ENCODE data around the gene PROC.

PROC gene

GRCh38 chr2:127419448-127420038 lies 1.3 kb downstream of the PROC start:
- Histone ChIP-seq H3K36me3 (replicated peaks in 1 of 2; ENCODE audit: control insufficient read depth in 2 of 2, insufficient read depth in 2 of 2, low read length in 2 of 2) (no peaks in the 10 kb centered on the region), H3K4me1 (ENCODE audit: control insufficient read depth in 2 of 2, insufficient read depth in 1 of 2, low read depth in 1 of 2, low read length in 2 of 2) (peaks cover 0 to 6% of the 10 kb centered on the region in 2 donors), H2AFZ (ENCODE audit: low read length) (no peak overlapping the region), H2BK120ac (ENCODE audit: low read depth, low read length) (peak overlapping the region; percentile 63), H3K27me3 (ENCODE audit: control insufficient read depth in 3 of 3, insufficient read depth in 3 of 3, low read depth in 1 of 3, low read length in 3 of 3) (peaks cover 9 to 97% (median 38%) of the 10 kb centered on the region in 3 experiments), H3K9ac (ENCODE audit: low read depth, low read length, poor library complexity) (peak overlapping the region; percentile 31), H4K8ac (ENCODE audit: low read depth, low read length) (no peak overlapping the region), H2BK15ac (ENCODE audit: low read length) (no peak overlapping the region), H3K79me1 (ENCODE audit: low read depth, low read length) (no peaks in the 10 kb centered on the region), H2AK5ac (ENCODE audit: low read depth, low read length) (peak overlapping the region; percentile 76), H2BK12ac (ENCODE audit: low read length) (no peak overlapping the region), H3K9me3 (replicated peaks in 1 of 2; ENCODE audit: control insufficient read depth in 2 of 2, insufficient read depth in 1 of 2, low read depth in 1 of 2, low read length in 2 of 2) (no peaks in the 10 kb centered on the region), H3K18ac (ENCODE audit: low read length) (peak overlapping the region; percentile 81), H3K4ac (ENCODE audit: low read length) (no peak overlapping the region), H3K27ac (replicated peaks; ENCODE audit: low read length) (no peak overlapping the region), H3K23ac (ENCODE audit: low read depth, low read length, poor library complexity) (peak overlapping the region; percentile 57), H4K91ac (ENCODE audit: low read depth, low read length, poor library complexity) (no peak overlapping the region), H3K14ac (ENCODE audit: low read length) (no peak overlapping the region), H3K4me2 (ENCODE audit: insufficient read depth, low read length, poor library complexity, severe bottlenecking) (no peak overlapping the region), H2BK5ac (ENCODE audit: low read length) (peak overlapping the region; percentile 68), H3K4me3 (ENCODE audit: low read length in 2 of 2) (no peak overlapping the region)
- DNase-seq (ENCODE audit: low spot score): no peak
- WGBS, 2 donors (ENCODE audit: extremely low coverage in 2 of 2, insufficient read length in 2 of 2, insufficient replicate concordance in 1 of 2): no CpG with 5 or more reads among the region's 15 CpGs

- no peak for DNase-seq (ENCODE audit: low spot score)
- Histone ChIP-seq H2AFZ (ENCODE audit: low read length) (no peak overlapping the region), H3K4me3 (ENCODE audit: low read length in 2 of 2) (no peak overlapping the region), H4K8ac (ENCODE audit: low read depth, low read length) (no peak overlapping the region), H3K18ac (ENCODE audit: low read length) (no peak overlapping the region), H3K27me3 (ENCODE audit: control insufficient read depth in 3 of 3, insufficient read depth in 3 of 3, low read depth in 1 of 3, low read length in 3 of 3) (peaks cover 9 to 97% (median 38%) of the 10 kb centered on the region in 3 experiments), H4K91ac (ENCODE audit: low read depth, low read length, poor library complexity) (no peak overlapping the region), H3K4ac (ENCODE audit: low read length) (no peak overlapping the region), H2AK5ac (ENCODE audit: low read depth, low read length) (peak overlapping the region; percentile 76), H3K14ac (ENCODE audit: low read length) (no peak overlapping the region), H2BK5ac (ENCODE audit: low read length) (peak overlapping the region; percentile 68), H3K9ac (ENCODE audit: low read depth, low read length, poor library complexity) (peak overlapping the region; percentile 31), H2BK120ac (ENCODE audit: low read depth, low read length) (peak overlapping the region; percentile 63), H3K27ac (replicated peaks; ENCODE audit: low read length) (no peak overlapping the region), H3K9me3 (replicated peaks in 1 of 2; ENCODE audit: control insufficient read depth in 2 of 2, insufficient read depth in 1 of 2, low read depth in 1 of 2, low read length in 2 of 2) (no peaks in the 10 kb centered on the region), H2BK15ac (ENCODE audit: low read length) (no peak overlapping the region), H3K4me2 (ENCODE audit: insufficient read depth, low read length, poor library complexity, severe bottlenecking) (no peak overlapping the region), H3K79me1 (ENCODE audit: low read depth, low read length) (no peaks in the 10 kb centered on the region), H2BK12ac (ENCODE audit: low read length) (no peak overlapping the region), H3K36me3 (replicated peaks in 1 of 2; ENCODE audit: control insufficient read depth in 2 of 2, insufficient read depth in 2 of 2, low read length in 2 of 2) (no peaks in the 10 kb centered on the region), H3K23ac (ENCODE audit: low read depth, low read length, poor library complexity) (peak overlapping the region; percentile 62), H3K4me1 (ENCODE audit: control insufficient read depth in 2 of 2, insufficient read depth in 1 of 2, low read depth in 1 of 2, low read length in 2 of 2) (peaks cover 4 to 7% of the 10 kb centered on the region in 2 donors)
- WGBS, 2 donors (ENCODE audit: extremely low coverage in 2 of 2, insufficient read length in 2 of 2, insufficient replicate concordance in 1 of 2): no CpG with 5 or more reads among the region's 8 CpGs
These were observed 2.0 kb downstream of the PROC start for GRCh38 chr2:127420039-127420864.

- H3K27ac ChIP-seq (replicated peaks; ENCODE audit: low read length): no peak overlapping the region
- no peak overlapping the region for H2AK5ac ChIP-seq (ENCODE audit: low read depth, low read length)
- peaks cover 6 to 91% (median 33%) of the 10 kb centered on the region in 3 experiments for H3K27me3 ChIP-seq (ENCODE audit: control insufficient read depth in 3 of 3, insufficient read depth in 3 of 3, low read depth in 1 of 3, low read length in 3 of 3)
- H2BK12ac ChIP-seq (ENCODE audit: low read length): no peak overlapping the region
- H3K36me3 ChIP-seq (replicated peaks in 1 of 2; ENCODE audit: control insufficient read depth in 2 of 2, insufficient read depth in 2 of 2, low read length in 2 of 2): no peaks in the 10 kb centered on the region
- no peak overlapping the region for H2BK15ac ChIP-seq (ENCODE audit: low read length)
- H4K8ac ChIP-seq (ENCODE audit: low read depth, low read length): no peak overlapping the region
- H2AFZ ChIP-seq (ENCODE audit: low read length): no peak overlapping the region
- H3K9me3 ChIP-seq (replicated peaks in 1 of 2; ENCODE audit: control insufficient read depth in 2 of 2, insufficient read depth in 1 of 2, low read depth in 1 of 2, low read length in 2 of 2): no peaks in the 10 kb centered on the region
- no peak overlapping the region for H3K9ac ChIP-seq (ENCODE audit: low read depth, low read length, poor library complexity)
- no peak for DNase-seq (ENCODE audit: low spot score)
- H3K4me1 ChIP-seq (ENCODE audit: control insufficient read depth in 2 of 2, insufficient read depth in 1 of 2, low read depth in 1 of 2, low read length in 2 of 2): peaks cover 4 to 6% of the 10 kb centered on the region in 2 donors
- WGBS, 2 donors (ENCODE audit: extremely low coverage in 2 of 2, insufficient read length in 2 of 2, insufficient replicate concordance in 1 of 2): no CpG with 5 or more reads among the region's 15 CpGs
- H2BK120ac ChIP-seq (ENCODE audit: low read depth, low read length): no peak overlapping the region
- H3K4me3 ChIP-seq (ENCODE audit: low read length in 2 of 2): no peak overlapping the region
- no peaks in the 10 kb centered on the region for H3K79me1 ChIP-seq (ENCODE audit: low read depth, low read length)
- H3K18ac ChIP-seq (ENCODE audit: low read length): no peak overlapping the region
- H3K4me2 ChIP-seq (ENCODE audit: insufficient read depth, low read length, poor library complexity, severe bottlenecking): no peak overlapping the region
- H4K91ac ChIP-seq (ENCODE audit: low read depth, low read length, poor library complexity): no peak overlapping the region
- H3K23ac ChIP-seq (ENCODE audit: low read depth, low read length, poor library complexity): no peak overlapping the region
- no peak overlapping the region for H3K4ac ChIP-seq (ENCODE audit: low read length)
- no peak overlapping the region for H3K14ac ChIP-seq (ENCODE audit: low read length)
- no peak overlapping the region for H2BK5ac ChIP-seq (ENCODE audit: low read length)
These were observed 3.0 kb downstream of the PROC start for GRCh38 chr2:127421116-127421800.
